ENCODE data around the gene EMILIN1.

GRCh38 chr2:27130396-27130795, 52.0 kb downstream of the EMILIN1 start:
- TF ChIP-seq CTCF (conservative IDR thresholded peaks at IDR 0.05 in 1 of 2, IDR thresholded peaks at IDR 0.05 in 1 of 2; ENCODE audit: extremely low read depth in 1 of 2, insufficient read depth in 1 of 2, low read depth in 1 of 2, low read length in 2 of 2): no peak
- no peak for TF ChIP-seq EZH2 (IDR thresholded peaks at IDR 0.05; ENCODE audit: borderline replicate concordance, low read length)

All from mammary epithelial cell (primary cell).